A549 (cell line): ENCODE results near the gene ARHGAP10.
"Not testable (repeated sequence)": the region's sequence is repeated elsewhere in the genome, so short reads cannot be mapped to it uniquely, and the experiment has no call there.

ENCODE experiments used
- CTCF ChIP-seq: fragments of >200 bp; sonication (Bioruptor Twin); formaldehyde crosslinking; IDR thresholded peaks from 3 replicates; pipeline ENCODE4 v1.5.1; 2016
- EHMT2 ChIP-seq: fragments of 200-600 bp; sonication (generic); IDR thresholded peaks from 2 replicates; pipeline ENCODE4 v1.6.1; 2016; ENCODE audit warnings: antibody characterized with exemption, low read depth, mild to moderate bottlenecking, moderate library complexity
- EP300 ChIP-seq, 2 experiments: fragments of >200 bp; sonication (Bioruptor Twin); formaldehyde crosslinking; IDR thresholded peaks; 2 replicates in 1 of 2; 3 replicates in 1 of 2; pipeline ENCODE4 v1.6.1; 2016 to 2017
- FOSL2 ChIP-seq, 2 experiments: fragments of 450-650 bp in 1 of 2; fragments of >200 bp in 1 of 2; sonication (Bioruptor Twin) in 1 of 2; formaldehyde crosslinking; IDR thresholded peaks; 2 replicates each; pipeline versions ENCODE4 v1.5.0 to v1.6.1; 2016 to 2020; ENCODE audit warnings: mild to moderate bottlenecking in 1 of 2, moderate library complexity in 1 of 2
- JUN ChIP-seq, 2 experiments: fragments of >200 bp; sonication (Bioruptor Twin); formaldehyde crosslinking; IDR thresholded peaks; 2 replicates in 1 of 2; 3 replicates in 1 of 2; pipeline ENCODE4 v1.6.1; 2016 to 2017
- KDM5A ChIP-seq: fragments of 200-600 bp; sonication (generic); IDR thresholded peaks from 2 replicates; pipeline ENCODE4 v1.6.1; 2016; ENCODE audit warnings: antibody characterized with exemption, mild to moderate bottlenecking
- MAZ ChIP-seq: fragments of 150-350 bp; IDR thresholded peaks from 2 replicates; pipeline ENCODE4 v1.6.1; 2014; ENCODE audit warnings: antibody characterized with exemption, low read depth, low read length, borderline replicate concordance

- TF ChIP-seq JUN (IDR thresholded peaks at IDR 0.05); CTCF; EHMT2; EP300 (IDR thresholded peaks at IDR 0.05); MAZ; FOSL2 (IDR thresholded peaks at IDR 0.05); FOSL2 (CRISPR knock-in tag; IDR thresholded peaks at IDR 0.05); KDM5A: not testable (repeated sequence)
Observed at GRCh38 chr4:147799057-147799456, 67.2 kb downstream of the ARHGAP10 start.
